H1 (cell line): ENCODE measurements around the gene KAT2A. TPM values are rescaled to one million over a fixed set of nuclear protein-coding genes. Genes with fewer than 3 reads are reported as not detected.
A peak's percentile ranks its signal among the peaks of the same experiment; 100 is the strongest.

ENCODE experiments used
- CTCF ChIA-PET: fragments of 300-600 bp; sonication (Branson Sonifier 250); formaldehyde crosslinking; loops from one replicate; lab custom pipeline; 2021; ENCODE audit not compliant: partially characterized antibody; lab: Charles Lee
- POLR2A ChIA-PET: fragments of 300-600 bp; sonication (Branson Sonifier 250); formaldehyde crosslinking; loops from one replicate; lab custom pipeline; 2021; ENCODE audit warnings: inconsistent platforms; ENCODE audit not compliant: partially characterized antibody; lab: Charles Lee
- DNase-seq, 2 experiments: peaks; one replicate each; pipeline versions ENCODE4 v3.0.0 to v3.0.0-alpha.2; 2010 to 2022; ENCODE audit warnings: low spot score in 2 of 2, low read depth in 1 of 2, mixed read lengths in 1 of 2
- FAIRE-seq: peaks from 2 replicates; lab custom pipeline; 2011; peaks lifted over from hg19 to GRCh38; lab: Jason Lieb, UNC
- H2AFZ ChIP-seq: 2 replicates; pipeline ENCODE4 v1.8.1; 2012; ENCODE audit warnings: low read length, inconsistent platforms
- H2AK5ac ChIP-seq: 2 replicates; pipeline ENCODE4 v1.6.1; 2013; ENCODE audit warnings: low read depth, low read length
- H2BK120ac ChIP-seq: replicated peaks from 2 replicates; pipeline ENCODE3; 2013; ENCODE audit warnings: low read depth, low read length, inconsistent platforms
- H2BK12ac ChIP-seq: 2 replicates; pipeline ENCODE4 v1.6.1; 2013; ENCODE audit warnings: low read depth, low read length
- H2BK15ac ChIP-seq: 2 replicates; pipeline ENCODE4 v1.6.1; 2013; ENCODE audit warnings: low read length
- H2BK20ac ChIP-seq: 2 replicates; pipeline ENCODE4 v1.6.1; 2013; ENCODE audit warnings: low read length
- H2BK5ac ChIP-seq: 2 replicates; pipeline ENCODE4 v1.6.1; 2013; ENCODE audit warnings: low read depth, low read length
- H3K14ac ChIP-seq: 2 replicates; pipeline ENCODE4 v1.6.1; 2013; ENCODE audit warnings: inconsistent platforms; ENCODE audit not compliant: insufficient read length
- H3K18ac ChIP-seq: 2 replicates; pipeline ENCODE4 v1.6.1; 2013; ENCODE audit warnings: low read length; ENCODE audit errors: extremely low read depth
- H3K23ac ChIP-seq: 2 replicates; pipeline ENCODE4 v1.6.1; 2013; ENCODE audit warnings: inconsistent platforms; ENCODE audit not compliant: insufficient read length
- H3K23me2 ChIP-seq: 2 replicates; pipeline ENCODE4 v1.6.1; 2013; ENCODE audit warnings: low read depth, low read length
- H3K27ac ChIP-seq: 2 replicates; pipeline ENCODE4 v1.6.1; 2011; ENCODE audit warnings: low read depth, low read length, inconsistent platforms
- H3K27me3 ChIP-seq, 4 experiments: replicated peaks in 1 of 4; 1 replicate in 1 of 4; 2 replicates in 3 of 4; pipeline versions ENCODE4 v1.6.1 to v1.8.1; 2011 to 2013; ENCODE audit warnings: low read length in 3 of 4, mild to moderate bottlenecking in 3 of 4, inconsistent platforms in 2 of 4, mixed read lengths in 2 of 4, moderate library complexity in 1 of 4; ENCODE audit not compliant: control insufficient read depth in 3 of 4, insufficient read depth in 3 of 4; ENCODE audit errors: extremely low read depth in 1 of 4
- H3K36me3 ChIP-seq, 4 experiments: 2 replicates each; pipeline versions ENCODE4 v1.6.1 to v1.8.1; 2011 to 2013; ENCODE audit warnings: mild to moderate bottlenecking in 4 of 4, low read length in 3 of 4, moderate library complexity in 2 of 4, control low read depth in 1 of 4, inconsistent platforms in 1 of 4; ENCODE audit not compliant: insufficient read depth in 4 of 4, control insufficient read depth in 2 of 4
- H3K4ac ChIP-seq: replicated peaks from 2 replicates; pipeline ENCODE3; 2013; ENCODE audit warnings: low read length, low read depth, mixed read lengths, inconsistent platforms; ENCODE audit not compliant: insufficient read length
- H3K4me1 ChIP-seq, 4 experiments: replicated peaks in 1 of 4; 1 replicate in 1 of 4; 2 replicates in 3 of 4; pipeline versions ENCODE4 v1.6.1 to v1.8.1; 2011 to 2013; ENCODE audit warnings: low read length in 3 of 4, inconsistent platforms in 2 of 4, mixed read lengths in 1 of 4; ENCODE audit not compliant: insufficient read depth in 4 of 4, control insufficient read depth in 3 of 4
- H3K4me2 ChIP-seq, 2 experiments: 2 replicates each; pipeline versions ENCODE4 v1.6.1 to v1.8.1; 2011 to 2013; ENCODE audit warnings: low read depth in 2 of 2, low read length in 2 of 2, control low read depth in 1 of 2, inconsistent platforms in 1 of 2, mild to moderate bottlenecking in 1 of 2; ENCODE audit not compliant: insufficient read depth in 1 of 2
- H3K4me3 ChIP-seq, 4 experiments: fragments of 200-600, 300-600 bp in 1 of 4; sonication (generic), shearing (Covaris generic), sonication (Bioruptor Twin) in 1 of 4; 2 replicates each; pipeline versions ENCODE4 v1.5.1 to v1.8.1; 2011 to 2016; ENCODE audit warnings: low read length in 4 of 4, low read depth in 3 of 4, control low read depth in 2 of 4, inconsistent platforms in 2 of 4, mild to moderate bottlenecking in 2 of 4, mixed read lengths in 1 of 4, moderate library complexity in 1 of 4; ENCODE audit not compliant: insufficient read depth in 2 of 4; ENCODE audit errors: extremely low read depth in 1 of 4
- H3K56ac ChIP-seq: replicated peaks from 2 replicates; pipeline ENCODE3; 2013; ENCODE audit warnings: low read depth, mild to moderate bottlenecking, mixed read lengths, low read length, inconsistent platforms; ENCODE audit not compliant: insufficient read length
- H3K79me1 ChIP-seq: 2 replicates; pipeline ENCODE4 v1.6.1; 2013; ENCODE audit warnings: low read depth, low read length, control low read depth
- H3K79me2 ChIP-seq, 2 experiments: 2 replicates each; pipeline versions ENCODE4 v1.6.1 to v1.8.1; 2012 to 2013; ENCODE audit warnings: low read length in 2 of 2, mild to moderate bottlenecking in 2 of 2, inconsistent platforms in 1 of 2; ENCODE audit not compliant: insufficient read depth in 2 of 2, control insufficient read depth in 1 of 2
- H3K9ac ChIP-seq, 4 experiments: replicated peaks in 1 of 4; 1 replicate in 1 of 4; 2 replicates in 3 of 4; pipeline versions ENCODE4 v1.6.1 to v1.8.1; 2011 to 2013; ENCODE audit warnings: low read depth in 3 of 4, low read length in 3 of 4, control low read depth in 2 of 4, mild to moderate bottlenecking in 2 of 4, moderate library complexity in 2 of 4, inconsistent platforms in 1 of 4; ENCODE audit errors: extremely low read depth in 1 of 4
- H3K9me3 ChIP-seq, 2 experiments: 2 replicates each; pipeline versions ENCODE4 v1.6.1 to v1.8.1; 2012 to 2013; ENCODE audit warnings: mild to moderate bottlenecking in 2 of 2, moderate library complexity in 2 of 2, control low read depth in 1 of 2, inconsistent platforms in 1 of 2, low read depth in 1 of 2, low read length in 1 of 2, mixed read lengths in 1 of 2; ENCODE audit not compliant: insufficient read depth in 2 of 2
- H4K20me1 ChIP-seq, 2 experiments: replicated peaks in 1 of 2; 2 replicates each; pipeline versions ENCODE3 to v1.8.1; 2011 to 2013; ENCODE audit warnings: inconsistent platforms in 2 of 2, low read length in 2 of 2, mild to moderate bottlenecking in 1 of 2; ENCODE audit not compliant: insufficient read depth in 2 of 2, control insufficient read depth in 1 of 2
- H4K5ac ChIP-seq: 2 replicates; pipeline ENCODE4 v1.6.1; 2013; ENCODE audit warnings: low read length, low read depth, mixed read lengths, inconsistent platforms; ENCODE audit not compliant: insufficient read length
- H4K8ac ChIP-seq: 2 replicates; pipeline ENCODE4 v1.8.0; 2013; ENCODE audit warnings: mild to moderate bottlenecking, moderate library complexity, low read length, inconsistent platforms; ENCODE audit not compliant: insufficient read depth; ENCODE audit errors: extremely low read depth
- H4K91ac ChIP-seq: replicated peaks from 2 replicates; pipeline ENCODE3; 2013; ENCODE audit warnings: low read length, mixed read lengths, inconsistent platforms; ENCODE audit not compliant: insufficient read length
- CBX5 ChIP-seq: fragments of 300-800, 300-1000 bp; sonication (generic); IDR thresholded peaks from 2 replicates; pipeline ENCODE4 v1.7.1; 2016; ENCODE audit warnings: antibody characterized with exemption, low read length, low read depth
- POLR2AphosphoS5 ChIP-seq: IDR thresholded peaks from 2 replicates; pipeline ENCODE4 v1.6.1; 2011; ENCODE audit warnings: low read depth, low read length
- RNF2 ChIP-seq: fragments of 200-900, 300-1000 bp; sonication (generic); IDR thresholded peaks from 2 replicates; pipeline ENCODE4 v1.7.1; 2016; ENCODE audit warnings: borderline replicate concordance, low read depth, mild to moderate bottlenecking, antibody characterized with exemption, low read length; ENCODE audit not compliant: poor library complexity, severe bottlenecking; ENCODE audit errors: missing control alignments
- SRF ChIP-seq: IDR thresholded peaks from 2 replicates; pipeline ENCODE4 v1.6.1; 2011; ENCODE audit warnings: mild to moderate bottlenecking, low read depth, low read length, moderate library complexity
- YY1 ChIP-seq: IDR thresholded peaks from 2 replicates; pipeline ENCODE4 v1.6.1; 2011; ENCODE audit warnings: low read depth, mild to moderate bottlenecking, low read length
- WGBS, 2 experiments: shearing (Covaris generic) in 1 of 2; methylation state at CpG; one replicate each; pipeline versions ENCODE4 v1.1.6 to v1.1.7; 2013 to 2015; ENCODE audit warnings: low lambda C conversion rate in 2 of 2, mixed read lengths in 2 of 2, inconsistent platforms in 1 of 2, low coverage in 1 of 2, missing lambda C conversion rate in 1 of 2; ENCODE audit not compliant: insufficient replicate concordance in 2 of 2, insufficient coverage in 1 of 2, insufficient read length in 1 of 2; ENCODE audit errors: extremely low coverage in 1 of 2, missing lambda C conversion rate in 1 of 2; 5-methylcytosine and 5-hydroxymethylcytosine counted together
- polyA plus RNA-seq, 7 experiments: library from polyadenylated mRNA; depleted of rRNA in 3 of 7; stranded (reverse) in 5 of 7; unstranded in 2 of 7; fragments of >200 nt in 5 of 7; fragments of 200-250 nt in 2 of 7; gene quantifications; 1 replicate in 5 of 7; 2 replicates in 1 of 7; 4 replicates in 1 of 7; pipeline versions ENCODE4 v1.2.1 to v1.2.3, GENCODE V29; 2011 to 2013; ENCODE audit warnings: missing spikeins in 2 of 7, mixed read lengths in 2 of 7
- total RNA-seq: library from RNA; stranded (reverse); fragmentation: NEBNext Ultra II Directional; extraction: Animal tissue kit (Norgen Biotek cat#: 25700); gene quantifications from 2 replicates; pipeline ENCODE4 v1.2.1, GENCODE V29; 2021
- TF ChIP-seq, protein P1 (sequence below), 3 experiments: IDR thresholded peaks; 1 replicate in 2 of 3; 2 replicates in 1 of 3; pipeline versions ENCODE4 v1.5.1 to v1.6.1; 2011; ENCODE audit warnings: low read length in 3 of 3, mild to moderate bottlenecking in 3 of 3, inconsistent platforms in 2 of 3, low read depth in 1 of 3, moderate library complexity in 1 of 3; ENCODE audit not compliant: insufficient read depth in 1 of 3; ENCODE audit errors: control extremely low read depth in 1 of 3

The KAT2A gene
- total and polyA plus RNA-seq, 2 of the 8 experiments (the other 6 are each of a cell fraction or from before 2014, with no cell fraction given): 34.2 to 40.1 TPM

DNA sequence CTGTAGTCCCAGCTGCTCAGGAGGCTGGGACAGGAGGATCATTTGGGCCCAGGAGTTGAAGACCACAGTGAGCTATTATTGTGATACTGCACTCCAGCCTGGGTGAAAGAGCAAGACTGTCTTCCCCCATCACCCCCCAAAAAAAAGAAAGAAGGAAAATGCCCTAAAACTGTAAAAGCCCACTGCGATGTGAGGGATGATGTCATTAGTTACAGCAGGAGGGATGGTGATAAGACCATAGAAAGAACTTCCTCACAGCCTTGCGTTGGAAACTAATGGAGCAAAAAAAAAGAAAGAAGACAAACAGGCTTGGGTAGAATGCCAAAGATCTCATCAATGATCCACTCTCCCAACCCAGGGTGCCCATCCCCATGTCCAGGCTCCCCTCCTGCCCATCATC, 41.6 kb downstream of the KAT2A start:
- Histone ChIP-seq H3K23me2 (no peaks in the 10 kb centered on the region), H3K27ac (no peak overlapping the region), H3K23ac (no peak overlapping the region), H3K79me2 (no peaks in the 10 kb centered on the region), H2BK15ac (no peak overlapping the region), H4K5ac (no peak overlapping the region), H2BK20ac (no peak overlapping the region), H3K4me2 (no peak overlapping the region), H3K9ac (no peak overlapping the region), H2BK5ac (no peak overlapping the region), H2BK12ac (no peak overlapping the region), H3K14ac (no peak overlapping the region), H3K4ac (no peak overlapping the region), H2AFZ (no peak overlapping the region), H4K20me1 (no peaks in the 10 kb centered on the region), H3K4me3 (no peak overlapping the region), H3K27me3 (no peaks in the 10 kb centered on the region), H3K36me3 (no peaks in the 10 kb centered on the region), H3K9me3 (no peaks in the 10 kb centered on the region), H3K79me1 (no peaks in the 10 kb centered on the region), H4K91ac (no peak overlapping the region), H3K4me1 (peaks cover 0 to 4% (median 3%) of the 10 kb centered on the region in 4 experiments; a peak in 3 of 7 replicates), H4K8ac (no peak overlapping the region), H3K56ac (no peak overlapping the region), H2AK5ac (no peak overlapping the region), H3K18ac (no peak overlapping the region), H2BK120ac (no peak overlapping the region)
- WGBS, 2 experiments: 94% methylated on average over 2 of the region's 2 CpGs; no CpG with 5 or more reads in 1 of the 2 experiments
- ChIA-PET POLR2A (interaction anchor here (0.9 to 1.5 kb wide), 3 partner anchors 9 to 55 kb away, joined by 5 read pairs; no protein-coding TSS in a partner anchor), CTCF (interaction anchor here (1.1 to 2.9 kb wide), 11 partner anchors 12 to 84 kb away, joined by 3 to 32 read pairs (median 5); no protein-coding TSS in a partner anchor)
- FAIRE-seq: peak; percentile 7
- no peak for DNase-seq
- TF ChIP-seq POLR2AphosphoS5 (no peak), YY1 (no peak), CBX5 (no peak), SRF (no peak), RNF2 (no peak)
- TF ChIP-seq, protein P1, sequence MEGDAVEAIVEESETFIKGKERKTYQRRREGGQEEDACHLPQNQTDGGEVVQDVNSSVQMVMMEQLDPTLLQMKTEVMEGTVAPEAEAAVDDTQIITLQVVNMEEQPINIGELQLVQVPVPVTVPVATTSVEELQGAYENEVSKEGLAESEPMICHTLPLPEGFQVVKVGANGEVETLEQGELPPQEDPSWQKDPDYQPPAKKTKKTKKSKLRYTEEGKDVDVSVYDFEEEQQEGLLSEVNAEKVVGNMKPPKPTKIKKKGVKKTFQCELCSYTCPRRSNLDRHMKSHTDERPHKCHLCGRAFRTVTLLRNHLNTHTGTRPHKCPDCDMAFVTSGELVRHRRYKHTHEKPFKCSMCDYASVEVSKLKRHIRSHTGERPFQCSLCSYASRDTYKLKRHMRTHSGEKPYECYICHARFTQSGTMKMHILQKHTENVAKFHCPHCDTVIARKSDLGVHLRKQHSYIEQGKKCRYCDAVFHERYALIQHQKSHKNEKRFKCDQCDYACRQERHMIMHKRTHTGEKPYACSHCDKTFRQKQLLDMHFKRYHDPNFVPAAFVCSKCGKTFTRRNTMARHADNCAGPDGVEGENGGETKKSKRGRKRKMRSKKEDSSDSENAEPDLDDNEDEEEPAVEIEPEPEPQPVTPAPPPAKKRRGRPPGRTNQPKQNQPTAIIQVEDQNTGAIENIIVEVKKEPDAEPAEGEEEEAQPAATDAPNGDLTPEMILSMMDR (IDR thresholded peaks at IDR 0.05; ENCODE audit: control extremely low read depth in 1 of 3, insufficient read depth in 1 of 3, low read depth in 1 of 3, low read length in 3 of 3): no peak
